ENCODE measurements around the gene PRDM2.

Gene PRDM2

GRCh38 chr1:13723810-13724209 is 23.8 kb downstream of the PRDM2 start:
- H3K4me3 ChIP-seq (ENCODE audit: low read depth, low read length) = no peak overlapping the region
- no peaks in the 10 kb centered on the region for H3K36me3 ChIP-seq
- DNase-seq = no peak
- no peaks in the 10 kb centered on the region for H3K27me3 ChIP-seq (ENCODE audit: insufficient read depth, low read depth, severe bottlenecking)
- no peaks in the 10 kb centered on the region for H3K9me3 ChIP-seq (ENCODE audit: severe bottlenecking)
- H3K27ac ChIP-seq = no peak overlapping the region
- no peak for TF ChIP-seq CTCF (IDR thresholded peaks at IDR 0.05; ENCODE audit: low read depth, low read length)

GRCh38 chr1:13725714-13726175 is 25.8 kb downstream of the PRDM2 start:
- DNase-seq = peak; percentile 54
- no peak overlapping the region for H3K27ac ChIP-seq
- no peaks in the 10 kb centered on the region for H3K9me3 ChIP-seq (ENCODE audit: severe bottlenecking)
- TF ChIP-seq CTCF (IDR thresholded peaks at IDR 0.05; ENCODE audit: low read depth, low read length) = peak; percentile 62
- no peaks in the 10 kb centered on the region for H3K27me3 ChIP-seq (ENCODE audit: insufficient read depth, low read depth, severe bottlenecking)
- H3K36me3 ChIP-seq = no peaks in the 10 kb centered on the region
- H3K4me3 ChIP-seq (ENCODE audit: low read depth, low read length) = no peak overlapping the region

GRCh38 chr1:13728091-13728715 is 28.2 kb downstream of the PRDM2 start:
- peak overlapping the region; percentile 68 for H3K27ac ChIP-seq
- H3K9me3 ChIP-seq (ENCODE audit: severe bottlenecking) = no peaks in the 10 kb centered on the region
- peak overlapping the region; percentile 20 for H3K4me3 ChIP-seq (ENCODE audit: low read depth, low read length)
- no peaks in the 10 kb centered on the region for H3K27me3 ChIP-seq (ENCODE audit: insufficient read depth, low read depth, severe bottlenecking)
- H3K36me3 ChIP-seq = no peaks in the 10 kb centered on the region
- DNase-seq = peak; percentile 28
- no peak for TF ChIP-seq CTCF (IDR thresholded peaks at IDR 0.05; ENCODE audit: low read depth, low read length)

GRCh38 chr1:13730291-13730690 is 30.3 kb downstream of the PRDM2 start:
- no peak overlapping the region for H3K27ac ChIP-seq
- no peaks in the 10 kb centered on the region for H3K27me3 ChIP-seq (ENCODE audit: insufficient read depth, low read depth, severe bottlenecking)
- no peak for DNase-seq
- H3K36me3 ChIP-seq = no peaks in the 10 kb centered on the region
- H3K4me3 ChIP-seq (ENCODE audit: low read depth, low read length) = no peak overlapping the region
- TF ChIP-seq CTCF (IDR thresholded peaks at IDR 0.05; ENCODE audit: low read depth, low read length) = no peak
- H3K9me3 ChIP-seq (ENCODE audit: severe bottlenecking) = no peaks in the 10 kb centered on the region

GRCh38 chr1:13730751-13731482 is 30.9 kb downstream of the PRDM2 start:
- Histone ChIP-seq H3K36me3 (no peaks in the 10 kb centered on the region), H3K4me3 (ENCODE audit: low read depth, low read length) (no peak overlapping the region), H3K9me3 (ENCODE audit: severe bottlenecking) (no peaks in the 10 kb centered on the region), H3K27ac (no peak overlapping the region), H3K27me3 (ENCODE audit: insufficient read depth, low read depth, severe bottlenecking) (no peaks in the 10 kb centered on the region)
- TF ChIP-seq CTCF (IDR thresholded peaks at IDR 0.05; ENCODE audit: low read depth, low read length) = no peak
- DNase-seq = peak; percentile 17

Data from WERI-Rb-1 (cell line).